Kidney (tissue), 14 donors: ENCODE data around the gene NEMF. TPM values are rescaled to one million over a fixed set of nuclear protein-coding genes. Genes with fewer than 3 reads are reported as not detected.

ENCODE experiments used
- DNase-seq, 5 donors: peaks; one replicate each; pipeline ENCODE4 v3.0.0-alpha.2; 2013 to 2020
- FAIRE-seq: peaks from 2 replicates; lab custom pipeline; 2012; peaks lifted over from hg19 to GRCh38; lab: Jason Lieb, UNC
- H3K27ac ChIP-seq, 2 donors: one replicate each; pipeline ENCODE4 v1.7.0; 2013; ENCODE audit warnings: low read depth in 2 of 2, low read length in 2 of 2, inconsistent platforms in 1 of 2
- H3K27me3 ChIP-seq: one replicate; pipeline ENCODE4 v1.7.1; 2013; ENCODE audit warnings: low read length, inconsistent platforms; ENCODE audit not compliant: control insufficient read depth, insufficient read depth
- H3K36me3 ChIP-seq, 3 donors: one replicate each; pipeline versions ENCODE4 v1.7.0 to v1.7.1; 2013; ENCODE audit warnings: low read length in 3 of 3, control low read depth in 1 of 3, inconsistent platforms in 1 of 3; ENCODE audit not compliant: insufficient read depth in 3 of 3, control insufficient read depth in 2 of 3
- H3K4me1 ChIP-seq, 3 donors: one replicate each; pipeline versions ENCODE4 v1.7.0 to v1.7.1; 2013; ENCODE audit warnings: low read length in 3 of 3, inconsistent platforms in 1 of 3, low read depth in 1 of 3; ENCODE audit not compliant: control insufficient read depth in 2 of 3, insufficient read depth in 2 of 3
- H3K4me3 ChIP-seq, 3 donors: one replicate each; pipeline versions ENCODE4 v1.7.0 to v1.8.1; 2013; ENCODE audit warnings: low read length in 3 of 3, control low read depth in 1 of 3, inconsistent platforms in 1 of 3
- H3K9ac ChIP-seq, 3 donors: one replicate each; pipeline versions ENCODE4 v1.7.0 to v1.7.1; 2013; ENCODE audit warnings: low read length in 3 of 3, control low read depth in 1 of 3, inconsistent platforms in 1 of 3
- H3K9me3 ChIP-seq, 3 donors: one replicate each; pipeline versions ENCODE4 v1.7.0 to v1.7.1; 2013; ENCODE audit warnings: low read length in 3 of 3, control low read depth in 1 of 3, inconsistent platforms in 1 of 3; ENCODE audit not compliant: control insufficient read depth in 2 of 3, insufficient read depth in 1 of 3
- intact Hi-C: fragments of 100-400 bp; cut with DNase I; formaldehyde crosslinking; loops from one replicate; pipeline ENCODE4 v1.11.1; 2022
- polyA plus RNA-seq: library from polyadenylated mRNA; stranded (reverse); fragments of 350-450 nt; fragmentation: Illumina TruSeq; extraction: RNeasy Lipid Tissue Mini Kit (QIAGEN cat#74804); gene quantifications from one replicate; pipeline ENCODE4 v1.2.3, GENCODE V29; 2014; ENCODE audit warnings: low read depth, low replicate concordance; ENCODE audit not compliant: insufficient read depth
- total RNA-seq: library from RNA; stranded (reverse); fragmentation: NEBNext Ultra II Directional; extraction: Animal tissue kit (Norgen Biotek cat#: 25700); gene quantifications from one replicate; pipeline ENCODE4 v1.2.1, GENCODE V29; 2021
- TF ChIP-seq, protein P1 (sequence below): IDR thresholded peaks from 3 replicates; pipeline ENCODE4 v1.5.1; 2012; ENCODE audit warnings: mild to moderate bottlenecking, moderate library complexity, borderline replicate concordance; ENCODE audit not compliant: insufficient read depth; ENCODE audit errors: extremely low read depth
- donor health status: control.
- donor health status: control.
- donor health status: control.
- donor health status: control.
- donor health status: control.
- donor health status: DM: yes; HTN: yes; CAD: no.
- donor health status: Normal renal cell carcinoma (clear cell type).

The NEMF gene
- total and polyA plus RNA-seq, 2 donors from 2014 or later = 26.1 to 79.9 TPM

DNA sequence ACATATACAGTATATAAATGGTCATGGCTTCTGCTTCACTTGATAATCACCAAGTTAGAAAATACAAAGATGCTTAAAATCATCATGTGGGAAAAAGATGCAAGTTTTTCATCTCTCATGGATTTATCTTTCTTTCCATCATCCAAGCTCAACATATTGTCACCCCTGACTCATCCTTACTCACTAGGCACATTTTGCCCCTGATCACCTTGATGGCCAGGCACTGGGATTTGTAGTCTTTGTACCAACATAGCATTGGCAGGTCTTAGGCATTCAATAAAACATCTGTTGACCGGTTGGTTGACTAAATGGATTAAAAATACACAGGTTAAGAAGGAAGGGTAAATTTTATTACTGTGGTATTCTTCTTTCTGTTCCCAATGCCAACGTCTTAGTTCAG is 56.6 kb downstream of the NEMF start:
- no peak for FAIRE-seq
- intact Hi-C loops = no loop called here

GRCh38 chr14:49792618-49793017 is 60.0 kb downstream of the NEMF start:
- no peaks in the 10 kb centered on the region for H3K4me1 ChIP-seq
- intact Hi-C loops = no loop called here
- H3K9ac ChIP-seq = no peak overlapping the region
- no peak overlapping the region for H3K4me3 ChIP-seq
- no peaks in the 10 kb centered on the region for H3K9me3 ChIP-seq
- DNase-seq (no peak), FAIRE-seq (no peak)
- H3K27me3 ChIP-seq = no peaks in the 10 kb centered on the region
- H3K36me3 ChIP-seq = peaks cover 8 to 31% (median 16%) of the 10 kb centered on the region in 3 donors
- TF ChIP-seq, protein P1, sequence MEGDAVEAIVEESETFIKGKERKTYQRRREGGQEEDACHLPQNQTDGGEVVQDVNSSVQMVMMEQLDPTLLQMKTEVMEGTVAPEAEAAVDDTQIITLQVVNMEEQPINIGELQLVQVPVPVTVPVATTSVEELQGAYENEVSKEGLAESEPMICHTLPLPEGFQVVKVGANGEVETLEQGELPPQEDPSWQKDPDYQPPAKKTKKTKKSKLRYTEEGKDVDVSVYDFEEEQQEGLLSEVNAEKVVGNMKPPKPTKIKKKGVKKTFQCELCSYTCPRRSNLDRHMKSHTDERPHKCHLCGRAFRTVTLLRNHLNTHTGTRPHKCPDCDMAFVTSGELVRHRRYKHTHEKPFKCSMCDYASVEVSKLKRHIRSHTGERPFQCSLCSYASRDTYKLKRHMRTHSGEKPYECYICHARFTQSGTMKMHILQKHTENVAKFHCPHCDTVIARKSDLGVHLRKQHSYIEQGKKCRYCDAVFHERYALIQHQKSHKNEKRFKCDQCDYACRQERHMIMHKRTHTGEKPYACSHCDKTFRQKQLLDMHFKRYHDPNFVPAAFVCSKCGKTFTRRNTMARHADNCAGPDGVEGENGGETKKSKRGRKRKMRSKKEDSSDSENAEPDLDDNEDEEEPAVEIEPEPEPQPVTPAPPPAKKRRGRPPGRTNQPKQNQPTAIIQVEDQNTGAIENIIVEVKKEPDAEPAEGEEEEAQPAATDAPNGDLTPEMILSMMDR = no peak
- no peak overlapping the region for H3K27ac ChIP-seq

More for the DNA sequence above, 56.6 kb downstream of the NEMF start:
- peaks cover 6 to 43% (median 26%) of the 10 kb centered on the region in 3 donors for H3K36me3 ChIP-seq
- no peak overlapping the region for H3K4me3 ChIP-seq
- DNase-seq = no peak
- no peak overlapping the region for H3K9ac ChIP-seq
- H3K27ac ChIP-seq = no peak overlapping the region
- no peaks in the 10 kb centered on the region for H3K4me1 ChIP-seq
- no peaks in the 10 kb centered on the region for H3K9me3 ChIP-seq
- H3K27me3 ChIP-seq = no peaks in the 10 kb centered on the region
- TF ChIP-seq, protein P1 = no peak

GRCh38 chr14:49786315-49786714 is 66.3 kb downstream of the NEMF start:
- H3K36me3 ChIP-seq = peaks cover 19 to 44% (median 34%) of the 10 kb centered on the region in 3 donors
- TF ChIP-seq, protein P1 = no peak
- no peaks in the 10 kb centered on the region for H3K9me3 ChIP-seq
- H3K27me3 ChIP-seq = no peaks in the 10 kb centered on the region
- DNase-seq (no peak), FAIRE-seq (no peak)
- no peaks in the 10 kb centered on the region for H3K4me1 ChIP-seq
- H3K27ac ChIP-seq = no peak overlapping the region
- intact Hi-C loops = no loop called here
- H3K4me3 ChIP-seq = no peak overlapping the region
- no peak overlapping the region for H3K9ac ChIP-seq
